OCI-LY7 (cell line): ENCODE measurements around the gene CTSH. TPM values are rescaled to one million over a fixed set of nuclear protein-coding genes. Genes with fewer than 3 reads are reported as not detected.

Experiments
- BruUV-seq: library from RNA; stranded (reverse); fragments of 400-500 nt; replicated peaks from 2 replicates; lab custom pipeline; 2021; lab: Mats Ljungman, UMichigan
- CTCF ChIA-PET: fragments of 300-600 bp; sonication (Branson Sonifier 250); formaldehyde crosslinking; loops from one replicate; lab custom pipeline; 2022; ENCODE audit warnings: antibody characterized with exemption; ENCODE audit not compliant: unreplicated experiment; lab: Charles Lee
- POLR2A ChIA-PET: fragments of 300-600 bp; sonication (Branson Sonifier 250); formaldehyde crosslinking; loops from one replicate; lab custom pipeline; 2022; ENCODE audit warnings: antibody characterized with exemption; lab: Charles Lee
- DNase-seq: peaks from one replicate; pipeline ENCODE4 v3.0.0-alpha.2; 2015; ENCODE audit warnings: low spot score
- H2AFZ ChIP-seq: fragments of 200-600 bp; sonication (generic), shearing (Covaris generic); 2 replicates; pipeline ENCODE4 v1.6.1; 2014; ENCODE audit warnings: mild to moderate bottlenecking, antibody characterized with exemption, low read length, moderate library complexity
- H3K27ac ChIP-seq: fragments of 200-600 bp; sonication (generic); 2 replicates; pipeline ENCODE4 v1.5.1; 2014; ENCODE audit warnings: mixed run types, low read depth, mild to moderate bottlenecking, moderate library complexity, low read length, inconsistent platforms; ENCODE audit not compliant: poor library complexity, severe bottlenecking
- H3K36me3 ChIP-seq: fragments of 200-600 bp; sonication (generic); 2 replicates; pipeline ENCODE4 v1.6.1; 2014; ENCODE audit warnings: mild to moderate bottlenecking, antibody characterized with exemption, low read length, moderate library complexity, mixed read lengths; ENCODE audit not compliant: insufficient read depth
- H3K4me1 ChIP-seq: fragments of 200-600 bp; sonication (generic); 2 replicates; pipeline ENCODE4 v1.5.1; 2014; ENCODE audit warnings: mild to moderate bottlenecking, low read length; ENCODE audit not compliant: insufficient read depth, poor library complexity, severe bottlenecking
- H3K4me2 ChIP-seq: fragments of 200-600 bp; sonication (generic); 2 replicates; pipeline ENCODE4 v1.6.1; 2014; ENCODE audit warnings: mild to moderate bottlenecking, low read length
- H3K4me3 ChIP-seq: fragments of 200-600 bp; sonication (generic); 2 replicates; pipeline ENCODE4 v1.5.1; 2014; ENCODE audit warnings: mild to moderate bottlenecking, low read depth, low read length; ENCODE audit not compliant: poor library complexity, severe bottlenecking
- H3K79me2 ChIP-seq: fragments of 200-600 bp; sonication (generic); 2 replicates; pipeline ENCODE4 v1.6.1; 2016; ENCODE audit warnings: low read depth, mild to moderate bottlenecking, low read length, moderate library complexity, mixed read lengths; ENCODE audit not compliant: insufficient read depth
- H3K9me2 ChIP-seq: fragments of 200-600 bp; sonication (generic); 2 replicates; pipeline ENCODE4 v1.6.1; 2016; ENCODE audit warnings: mild to moderate bottlenecking, low read length, mixed read lengths; ENCODE audit not compliant: insufficient read depth
- H3K9me3 ChIP-seq: fragments of 200-600 bp; sonication (generic); 2 replicates; pipeline ENCODE4 v1.6.1; 2014; ENCODE audit warnings: mild to moderate bottlenecking, mixed run types, low read length, mixed read lengths
- H4K20me1 ChIP-seq: fragments of 200-600 bp; sonication (generic); 2 replicates; pipeline ENCODE4 v1.6.1; 2014; ENCODE audit warnings: mild to moderate bottlenecking, antibody characterized with exemption, low read length, moderate library complexity, mixed read lengths; ENCODE audit not compliant: insufficient read depth
- EZH2phosphoT487 ChIP-seq: fragments of 200-600 bp; sonication (generic); IDR thresholded peaks from 2 replicates; pipeline ENCODE4 v1.6.1; 2018; ENCODE audit warnings: low read depth, borderline replicate concordance, mild to moderate bottlenecking, mixed run types, antibody characterized with exemption, low read length, moderate library complexity, mixed read lengths
- intact Hi-C: fragments of 100-400 bp; cut with micrococcal nuclease; formaldehyde crosslinking; loops from one replicate; pipeline ENCODE4 v1.10.0; 2022; ENCODE audit not compliant: unreplicated experiment
- total RNA-seq, 2 experiments: library from RNA; depleted of rRNA in 1 of 2; stranded (reverse); fragments of >200 nt in 1 of 2; shearing (Covaris generic) in 1 of 2; gene quantifications; 2 replicates each; pipeline ENCODE4 v1.2.3, GENCODE V29; 2014 to 2022
- TF ChIP-seq, protein P1 (sequence below): fragments of 200-600 bp; sonication (generic); conservative IDR thresholded peaks from 2 replicates; pipeline ENCODE4 v1.5.1; 2014; ENCODE audit warnings: mild to moderate bottlenecking, antibody characterized with exemption, low read length, moderate library complexity, mixed read lengths

CTSH gene
- total RNA-seq, 2 experiments from 2014 or later: 21.5 to 26.9 TPM

GRCh38 chr15:78898540-78898939, 46.3 kb downstream of the CTSH start:
- no TSS peak for BruUV-seq
- ChIA-PET CTCF (no interaction called here), POLR2A (interaction anchor here (1.0 kb wide), 1 partner anchor 21 kb away, joined by 5 read pairs; no protein-coding TSS in a partner anchor)
- Histone ChIP-seq H4K20me1 (peaks cover 4% of the 10 kb centered on the region; the same call in 1 of the 2 replicates), H3K9me3 (no peaks in the 10 kb centered on the region), H3K4me2 (no peak overlapping the region), H3K4me1 (no peaks in the 10 kb centered on the region), H3K36me3 (peaks cover 99% of the 10 kb centered on the region), H3K9me2 (no peaks in the 10 kb centered on the region), H3K4me3 (no peak overlapping the region), H3K27ac (no peak overlapping the region), H3K79me2 (peaks cover 11% of the 10 kb centered on the region; the same call in 1 of the 2 replicates), H2AFZ (no peak overlapping the region)
- no peak for DNase-seq
- TF ChIP-seq EZH2phosphoT487: no peak
- TF ChIP-seq, protein P1, sequence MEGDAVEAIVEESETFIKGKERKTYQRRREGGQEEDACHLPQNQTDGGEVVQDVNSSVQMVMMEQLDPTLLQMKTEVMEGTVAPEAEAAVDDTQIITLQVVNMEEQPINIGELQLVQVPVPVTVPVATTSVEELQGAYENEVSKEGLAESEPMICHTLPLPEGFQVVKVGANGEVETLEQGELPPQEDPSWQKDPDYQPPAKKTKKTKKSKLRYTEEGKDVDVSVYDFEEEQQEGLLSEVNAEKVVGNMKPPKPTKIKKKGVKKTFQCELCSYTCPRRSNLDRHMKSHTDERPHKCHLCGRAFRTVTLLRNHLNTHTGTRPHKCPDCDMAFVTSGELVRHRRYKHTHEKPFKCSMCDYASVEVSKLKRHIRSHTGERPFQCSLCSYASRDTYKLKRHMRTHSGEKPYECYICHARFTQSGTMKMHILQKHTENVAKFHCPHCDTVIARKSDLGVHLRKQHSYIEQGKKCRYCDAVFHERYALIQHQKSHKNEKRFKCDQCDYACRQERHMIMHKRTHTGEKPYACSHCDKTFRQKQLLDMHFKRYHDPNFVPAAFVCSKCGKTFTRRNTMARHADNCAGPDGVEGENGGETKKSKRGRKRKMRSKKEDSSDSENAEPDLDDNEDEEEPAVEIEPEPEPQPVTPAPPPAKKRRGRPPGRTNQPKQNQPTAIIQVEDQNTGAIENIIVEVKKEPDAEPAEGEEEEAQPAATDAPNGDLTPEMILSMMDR: no peak
- intact Hi-C loops: no loop called here

- peaks cover 99% of the 10 kb centered on the region for H3K36me3 ChIP-seq
- H3K9me3 ChIP-seq: no peaks in the 10 kb centered on the region
- H3K9me2 ChIP-seq: no peaks in the 10 kb centered on the region
- H4K20me1 ChIP-seq: 0 out of 2 replicates have a peak, but pooled peaks cover 13% of the 10 kb centered on the region
- BruUV-seq: no TSS peak
- ChIA-PET CTCF (no interaction called here), POLR2A (interaction anchor here (0.6 kb wide), 1 partner anchor 22 kb away, joined by 3 read pairs; no protein-coding TSS in a partner anchor)
- H3K27ac ChIP-seq: no peak overlapping the region
- intact Hi-C loops: no loop called here
- no peak for DNase-seq
- TF ChIP-seq, protein P1: no peak
- TF ChIP-seq EZH2phosphoT487: no peak
- no peak overlapping the region for H3K4me2 ChIP-seq
- peaks cover 28% of the 10 kb centered on the region; the same call in 1 of the 2 replicates for H3K79me2 ChIP-seq
- no peak overlapping the region for H3K4me3 ChIP-seq
- H2AFZ ChIP-seq: no peak overlapping the region
- H3K4me1 ChIP-seq: no peaks in the 10 kb centered on the region
Observed at GRCh38 chr15:78895471-78895870, 49.4 kb downstream of the CTSH start.

GRCh38 chr15:78893538-78893937, 51.3 kb downstream of the CTSH start:
- Histone ChIP-seq H3K9me2 (no peaks in the 10 kb centered on the region), H3K4me1 (no peaks in the 10 kb centered on the region), H3K27ac (no peak overlapping the region), H2AFZ (no peak overlapping the region), H3K79me2 (peaks cover 40% of the 10 kb centered on the region; the same call in 1 of the 2 replicates), H3K36me3 (peaks cover 98% of the 10 kb centered on the region), H3K4me2 (no peak overlapping the region), H3K4me3 (no peak overlapping the region), H3K9me3 (no peaks in the 10 kb centered on the region), H4K20me1 (0 out of 2 replicates have a peak, but pooled peaks cover 10% of the 10 kb centered on the region)
- BruUV-seq: no TSS peak
- DNase-seq: no peak
- TF ChIP-seq EZH2phosphoT487: no peak
- TF ChIP-seq, protein P1: no peak
- CTCF ChIA-PET: no interaction called here
- POLR2A ChIA-PET: interaction anchor here (0.6 to 1.3 kb wide), 3 partner anchors 15 to 576 kb away, joined by 3 to 4 read pairs (median 3); no protein-coding TSS in a partner anchor
- intact Hi-C loops: no loop called here
